SH-SY5Y (cell line): ENCODE results near the gene POLR2E.

Experiments used
- GATA2 ChIP-seq: IDR thresholded peaks from 2 replicates; pipeline ENCODE4 v1.6.1; 2011; ENCODE audit warnings: mild to moderate bottlenecking, low read depth, low read length
- GATA3 ChIP-seq: IDR thresholded peaks from 2 replicates; pipeline ENCODE4 v1.6.1; 2011; ENCODE audit warnings: low read depth, mild to moderate bottlenecking, low read length, moderate library complexity

The POLR2E gene

DNA sequence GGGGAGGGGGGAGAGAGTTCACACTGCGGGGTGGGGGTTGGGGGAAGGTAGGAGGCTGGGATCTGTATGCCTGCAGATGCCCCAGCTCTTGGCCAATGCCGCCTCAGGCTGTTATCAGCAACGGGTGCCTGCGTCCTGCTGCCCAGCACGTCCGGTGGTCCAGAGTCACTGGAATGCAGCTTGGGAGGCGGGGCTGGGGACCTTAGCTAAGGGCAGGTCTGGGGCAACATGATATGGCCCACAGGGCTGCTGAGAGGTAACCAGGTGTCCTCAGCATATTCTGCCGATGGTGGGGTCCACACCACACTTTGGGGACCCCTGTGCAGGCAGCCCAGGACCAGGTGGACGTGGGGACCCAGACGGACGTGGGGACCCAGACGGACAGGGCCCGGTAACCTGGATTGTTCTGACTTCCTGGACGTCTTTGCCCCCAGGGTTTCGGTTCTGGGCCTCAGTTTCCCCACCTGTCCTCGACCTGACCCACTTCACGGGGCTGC lies 28.9 kb downstream of the POLR2E start:
- TF ChIP-seq GATA3 (no peak), GATA2 (no peak)

- no peak for TF ChIP-seq GATA2
- TF ChIP-seq GATA3, result no peak
Observed at GRCh38 chr19:1065606-1066109, 29.5 kb downstream of the POLR2E start.

DNA sequence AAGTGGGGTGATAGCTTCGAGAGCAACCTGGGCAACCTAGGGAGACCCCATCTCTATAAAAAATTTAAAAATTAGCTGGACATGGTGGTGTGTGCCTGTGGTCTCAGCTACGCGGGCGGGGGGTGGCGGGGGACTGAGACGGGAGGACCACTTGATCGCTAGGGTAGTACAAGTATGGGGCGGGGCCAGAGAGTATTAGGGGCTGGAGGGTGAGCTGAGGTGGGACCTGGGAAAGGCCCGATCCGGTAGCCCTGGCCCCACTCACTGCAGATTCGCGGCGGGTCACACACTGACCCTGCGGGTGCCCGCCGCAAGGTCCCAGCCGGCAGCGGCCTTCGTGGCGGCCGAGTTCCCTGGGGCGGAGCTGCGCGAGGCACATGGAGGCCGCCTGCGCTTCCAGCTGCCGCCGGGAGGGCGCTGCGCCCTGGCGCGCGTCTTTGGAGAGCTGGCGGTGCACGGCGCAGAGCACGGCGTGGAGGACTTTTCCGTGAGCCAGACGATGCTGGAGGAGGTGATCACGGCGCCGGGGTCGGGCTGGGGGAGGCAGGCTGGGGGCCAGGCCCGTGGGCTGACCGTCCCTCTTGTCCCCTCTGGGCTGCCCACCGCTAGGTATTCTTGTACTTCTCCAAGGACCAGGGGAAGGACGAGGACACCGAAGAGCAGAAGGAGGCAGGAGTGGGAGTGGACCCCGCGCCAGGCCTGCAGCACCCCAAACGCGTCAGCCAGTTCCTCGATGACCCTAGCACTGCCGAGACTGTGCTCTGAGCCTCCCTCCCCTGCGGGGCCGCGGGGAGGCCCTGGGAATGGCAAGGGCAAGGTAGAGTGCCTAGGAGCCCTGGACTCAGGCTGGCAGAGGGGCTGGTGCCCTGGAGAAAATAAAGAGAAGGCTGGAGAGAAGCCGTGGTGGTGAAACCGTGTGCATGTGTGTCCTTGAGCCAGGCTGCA lies 30.2 kb downstream of the POLR2E start:
- TF ChIP-seq GATA3, result no peak
- no peak for TF ChIP-seq GATA2

GRCh38 chr19:1063909-1064660 lies 31.1 kb downstream of the POLR2E start:
- TF ChIP-seq GATA3 (no peak), GATA2 (no peak)

- TF ChIP-seq GATA3 (no peak), GATA2 (no peak)
Observed at GRCh38 chr19:1063030-1063908, 31.9 kb downstream of the POLR2E start.

GRCh38 chr19:1062387-1063029 lies 32.7 kb downstream of the POLR2E start:
- TF ChIP-seq GATA2 (no peak), GATA3 (no peak)

DNA sequence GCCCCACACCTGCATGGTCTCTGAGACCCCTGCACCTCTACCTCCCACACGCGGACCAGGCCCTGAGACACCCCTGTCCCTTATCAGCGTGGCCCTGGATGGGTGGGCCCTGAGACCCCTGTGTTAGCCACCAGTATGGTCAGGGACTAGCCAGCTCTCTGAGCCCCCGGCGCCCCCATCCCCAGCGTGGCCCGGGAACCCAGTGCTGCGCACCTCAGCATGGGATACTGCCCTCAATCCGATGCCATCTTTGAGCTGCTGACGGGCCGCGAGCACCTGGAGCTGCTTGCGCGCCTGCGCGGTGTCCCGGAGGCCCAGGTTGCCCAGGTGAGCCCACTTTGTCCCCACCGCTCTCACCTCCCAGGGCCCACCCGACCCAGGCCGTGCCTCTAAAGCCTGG lies 33.2 kb downstream of the POLR2E start:
- no peak for TF ChIP-seq GATA2
- TF ChIP-seq GATA3, result no peak

DNA sequence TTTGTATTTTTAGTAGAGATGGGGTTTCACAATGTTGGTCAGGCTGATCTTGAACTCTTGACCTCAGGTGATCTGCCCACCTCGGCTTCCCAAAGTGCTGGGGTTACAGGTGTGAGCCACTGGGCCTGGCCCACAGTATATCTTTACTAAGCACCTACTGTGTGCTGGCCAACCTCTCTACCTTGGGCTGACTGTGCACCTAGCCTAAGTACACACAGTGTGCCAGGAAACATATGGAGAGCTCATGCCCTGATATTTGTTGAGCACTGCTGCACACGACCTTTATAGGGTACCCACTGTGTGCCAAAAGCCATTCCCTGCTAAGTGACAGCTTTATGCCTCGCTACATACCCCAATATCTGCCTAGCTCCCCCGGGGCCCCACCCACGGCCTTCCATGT lies 34.5 kb downstream of the POLR2E start:
- TF ChIP-seq GATA2 (no peak), GATA3 (no peak)

GRCh38 chr19:1058112-1058511 lies 37.1 kb downstream of the POLR2E start:
- TF ChIP-seq GATA3 (no peak), GATA2 (no peak)

- TF ChIP-seq GATA2 (no peak), GATA3 (no peak)
Observed at GRCh38 chr19:1057176-1057855, 37.9 kb downstream of the POLR2E start.

DNA sequence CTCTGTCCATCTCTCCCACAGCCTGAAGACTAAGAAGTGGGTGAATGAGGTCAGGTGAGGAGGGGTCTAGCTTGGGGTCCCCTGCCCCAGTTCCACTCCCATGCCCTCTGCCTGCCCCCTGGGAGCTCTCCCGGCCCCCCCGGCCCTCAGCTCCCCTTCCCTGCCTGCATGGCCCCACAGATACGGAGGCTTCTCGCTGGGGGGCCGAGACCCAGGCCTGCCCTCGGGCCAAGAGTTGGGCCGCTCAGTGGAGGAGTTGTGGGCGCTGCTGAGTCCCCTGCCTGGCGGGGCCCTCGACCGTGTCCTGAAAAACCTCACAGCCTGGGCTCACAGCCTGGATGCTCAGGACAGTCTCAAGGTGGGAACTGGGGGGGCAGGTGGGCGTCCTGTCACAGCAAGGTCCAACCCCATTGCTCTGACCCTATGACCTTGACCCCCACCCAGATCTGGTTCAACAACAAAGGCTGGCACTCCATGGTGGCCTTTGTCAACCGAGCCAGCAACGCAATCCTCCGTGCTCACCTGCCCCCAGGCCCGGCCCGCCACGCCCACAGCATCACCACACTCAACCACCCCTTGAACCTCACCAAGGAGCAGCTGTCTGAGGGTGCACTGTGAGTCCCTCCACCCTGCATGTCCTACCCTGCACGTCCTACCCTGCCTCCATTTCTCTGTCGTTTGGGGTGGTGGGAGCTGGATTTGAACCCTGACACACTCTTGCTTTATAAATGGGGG lies 39.1 kb downstream of the POLR2E start:
- TF ChIP-seq GATA2 (no peak), GATA3 (no peak)

DNA sequence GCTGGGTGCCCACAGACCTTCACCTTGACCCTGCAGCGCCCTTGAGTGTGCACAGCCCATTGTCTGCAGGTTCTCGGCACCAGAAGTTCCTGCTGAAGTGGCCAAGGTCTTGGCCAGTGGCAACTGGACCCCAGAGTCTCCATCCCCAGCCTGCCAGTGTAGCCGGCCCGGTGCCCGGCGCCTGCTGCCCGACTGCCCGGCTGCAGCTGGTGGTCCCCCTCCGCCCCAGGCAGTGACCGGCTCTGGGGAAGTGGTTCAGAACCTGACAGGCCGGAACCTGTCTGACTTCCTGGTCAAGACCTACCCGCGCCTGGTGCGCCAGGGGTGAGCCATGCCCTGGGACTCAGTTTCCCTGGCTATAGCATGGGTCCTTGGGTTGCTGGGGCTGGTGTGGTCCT lies 40.1 kb downstream of the POLR2E start:
- TF ChIP-seq GATA2, result no peak
- TF ChIP-seq GATA3, result no peak
